Keratinocyte (primary cell): ENCODE results near the gene AGAP1. TPM values are rescaled to one million over a fixed set of nuclear protein-coding genes. Genes with fewer than 3 reads are reported as not detected.

Experiments used
- DNase-seq: peaks from one replicate; pipeline ENCODE4 v3.0.0-alpha.2; 2011; ENCODE audit warnings: low read depth, missing footprints, low spot score
- FAIRE-seq: peaks from 2 replicates; lab custom pipeline; 2011; peaks lifted over from hg19 to GRCh38; lab: Jason Lieb, UNC
- H2AFZ ChIP-seq: 2 replicates; pipeline ENCODE4 v1.6.0; 2012; ENCODE audit warnings: low read length, control low read depth, inconsistent platforms; ENCODE audit not compliant: control insufficient read depth
- H3K27ac ChIP-seq: 2 replicates; pipeline ENCODE4 v1.5.1; 2011; ENCODE audit warnings: low read length; ENCODE audit not compliant: control insufficient read depth, insufficient read depth
- H3K27me3 ChIP-seq: 3 replicates; pipeline ENCODE4 v1.6.0; 2011; ENCODE audit warnings: low read length; ENCODE audit not compliant: control insufficient read depth, insufficient read depth; ENCODE audit errors: extremely low read depth
- H3K36me3 ChIP-seq, 2 experiments: 2 replicates in 1 of 2; 3 replicates in 1 of 2; pipeline ENCODE4 v1.5.1; 2011; ENCODE audit warnings: low read length in 2 of 2, mild to moderate bottlenecking in 1 of 2; ENCODE audit not compliant: control insufficient read depth in 2 of 2, insufficient read depth in 2 of 2; ENCODE audit errors: extremely low read depth in 1 of 2
- H3K4me1 ChIP-seq: 3 replicates; pipeline ENCODE4 v1.5.1; 2011; ENCODE audit warnings: low read length; ENCODE audit not compliant: control insufficient read depth, insufficient read depth; ENCODE audit errors: extremely low read depth
- H3K4me2 ChIP-seq: 3 replicates; pipeline ENCODE4 v1.6.0; 2011; ENCODE audit warnings: low read depth, low read length; ENCODE audit not compliant: control insufficient read depth, insufficient read depth; ENCODE audit errors: extremely low read depth
- H3K4me3 ChIP-seq, 3 experiments: fragments of 200-600 bp in 1 of 3; sonication (generic) in 1 of 3; 2 replicates in 2 of 3; 3 replicates in 1 of 3; pipeline ENCODE4 v1.5.1; 2011 to 2016; ENCODE audit warnings: low read length in 3 of 3, mild to moderate bottlenecking in 3 of 3, control low read depth in 2 of 3, inconsistent platforms in 1 of 3, low read depth in 1 of 3, mixed read lengths in 1 of 3, mixed run types in 1 of 3, moderate library complexity in 1 of 3; ENCODE audit not compliant: control insufficient read depth in 2 of 3, insufficient read depth in 2 of 3; ENCODE audit errors: extremely low read depth in 1 of 3
- H3K79me2 ChIP-seq: 2 replicates; pipeline ENCODE4 v1.6.0; 2012; ENCODE audit warnings: low read length; ENCODE audit not compliant: control insufficient read depth, insufficient read depth
- H3K9ac ChIP-seq: 3 replicates; pipeline ENCODE4 v1.6.0; 2011; ENCODE audit warnings: low read length; ENCODE audit not compliant: control insufficient read depth, insufficient read depth; ENCODE audit errors: extremely low read depth
- H3K9me1 ChIP-seq: 3 replicates; pipeline ENCODE4 v1.6.0; 2011; ENCODE audit warnings: low read length; ENCODE audit not compliant: control insufficient read depth, insufficient read depth; ENCODE audit errors: extremely low read depth
- H3K9me3 ChIP-seq: 2 replicates; pipeline ENCODE4 v1.5.1; 2012; ENCODE audit warnings: low read depth, low read length; ENCODE audit not compliant: control insufficient read depth
- H4K20me1 ChIP-seq: 3 replicates; pipeline ENCODE4 v1.6.0; 2011; ENCODE audit warnings: low read length; ENCODE audit not compliant: control insufficient read depth, insufficient read depth; ENCODE audit errors: extremely low read depth
- CTCF ChIP-seq, 3 experiments: IDR thresholded peaks in 1 of 3; conservative IDR thresholded peaks in 1 of 3; optimal IDR thresholded peaks in 1 of 3; 2 replicates in 2 of 3; 3 replicates in 1 of 3; pipeline versions ENCODE3 to v1.5.1; 2011; ENCODE audit warnings: low read length in 3 of 3, mild to moderate bottlenecking in 3 of 3, moderate library complexity in 2 of 3, control low read depth in 1 of 3, inconsistent platforms in 1 of 3; ENCODE audit not compliant: insufficient read depth in 2 of 3; ENCODE audit errors: extremely low read depth in 1 of 3
- EZH2 ChIP-seq: IDR thresholded peaks from one replicate; pipeline ENCODE4 v1.6.1; 2012; ENCODE audit warnings: inconsistent platforms, mild to moderate bottlenecking, low read length, moderate library complexity
- dilution Hi-C: fragments of 300-500 bp; cut with MboI; formaldehyde crosslinking; loops from one replicate; pipeline ENCODE4 v1.7.0; 2020; ENCODE audit warnings: low sequenced_read_pairs; ENCODE audit not compliant: extremely low pct_ligation_motif_present
- polyA plus RNA-seq, 5 experiments: library from polyadenylated mRNA; depleted of rRNA in 3 of 5; stranded (reverse) in 3 of 5; stranded (forward) in 1 of 5; unstranded in 1 of 5; fragments of >200 nt; gene quantifications; 1 replicate in 1 of 5; 2 replicates in 3 of 5; 3 replicates in 1 of 5; pipeline versions ENCODE4 v1.2.1 to v1.2.3, GENCODE V29; 2011 to 2012; ENCODE audit warnings: missing spikeins in 2 of 5, low read depth in 1 of 5, low replicate concordance in 1 of 5

The AGAP1 gene
- polyA plus RNA-seq, 1 donor (not counting 4 experiments of a cell fraction or from before 2014, with no cell fraction given), result 12.6 TPM

GRCh38 chr2:235848055-235848454 is 354.2 kb downstream of the AGAP1 start:
- TF ChIP-seq EZH2 (no peak), CTCF (optimal IDR thresholded peaks at IDR 0.05 in 1 of 3, IDR thresholded peaks at IDR 0.05 in 1 of 3, conservative IDR thresholded peaks at IDR 0.05 in 1 of 3; ENCODE audit: extremely low read depth in 1 of 3, insufficient read depth in 2 of 3, low read length in 3 of 3) (no peak)
- Histone ChIP-seq H3K4me2 (no peak overlapping the region), H3K9me1 (no peaks in the 10 kb centered on the region), H3K27ac (no peak overlapping the region), H3K4me1 (no peaks in the 10 kb centered on the region), H3K9me3 (no peaks in the 10 kb centered on the region), H3K4me3 (no peak overlapping the region), H3K27me3 (no peaks in the 10 kb centered on the region), H3K36me3 (no peaks in the 10 kb centered on the region), H2AFZ (no peak overlapping the region), H3K79me2 (no peaks in the 10 kb centered on the region), H4K20me1 (no peaks in the 10 kb centered on the region), H3K9ac (no peak overlapping the region)
- dilution Hi-C loops, result no loop called here
- DNase-seq (no peak), FAIRE-seq (no peak)

GRCh38 chr2:235848946-235849345 is 355.1 kb downstream of the AGAP1 start:
- dilution Hi-C loops, result no loop called here

More at GRCh38 chr2:235848946-235849345, 355.1 kb downstream of the AGAP1 start:
- Histone ChIP-seq H3K4me3 (no peak overlapping the region), H3K27me3 (no peaks in the 10 kb centered on the region), H3K79me2 (no peaks in the 10 kb centered on the region), H2AFZ (no peak overlapping the region), H3K9me1 (no peaks in the 10 kb centered on the region), H4K20me1 (no peaks in the 10 kb centered on the region), H3K4me2 (no peak overlapping the region), H3K4me1 (no peaks in the 10 kb centered on the region), H3K27ac (no peak overlapping the region), H3K36me3 (no peaks in the 10 kb centered on the region), H3K9me3 (no peaks in the 10 kb centered on the region), H3K9ac (no peak overlapping the region)
- no peak for FAIRE-seq
- no peak for DNase-seq
- TF ChIP-seq CTCF (optimal IDR thresholded peaks at IDR 0.05 in 1 of 3, IDR thresholded peaks at IDR 0.05 in 1 of 3, conservative IDR thresholded peaks at IDR 0.05 in 1 of 3; ENCODE audit: extremely low read depth in 1 of 3, insufficient read depth in 2 of 3, low read length in 3 of 3), result no peak
- no peak for TF ChIP-seq EZH2
